ENCODE measurements around the gene LRRC37A.
"Not testable (repeated sequence)": the region's sequence is repeated elsewhere in the genome, so short reads cannot be mapped to it uniquely, and the experiment has no call there.

Gene LRRC37A

DNA sequence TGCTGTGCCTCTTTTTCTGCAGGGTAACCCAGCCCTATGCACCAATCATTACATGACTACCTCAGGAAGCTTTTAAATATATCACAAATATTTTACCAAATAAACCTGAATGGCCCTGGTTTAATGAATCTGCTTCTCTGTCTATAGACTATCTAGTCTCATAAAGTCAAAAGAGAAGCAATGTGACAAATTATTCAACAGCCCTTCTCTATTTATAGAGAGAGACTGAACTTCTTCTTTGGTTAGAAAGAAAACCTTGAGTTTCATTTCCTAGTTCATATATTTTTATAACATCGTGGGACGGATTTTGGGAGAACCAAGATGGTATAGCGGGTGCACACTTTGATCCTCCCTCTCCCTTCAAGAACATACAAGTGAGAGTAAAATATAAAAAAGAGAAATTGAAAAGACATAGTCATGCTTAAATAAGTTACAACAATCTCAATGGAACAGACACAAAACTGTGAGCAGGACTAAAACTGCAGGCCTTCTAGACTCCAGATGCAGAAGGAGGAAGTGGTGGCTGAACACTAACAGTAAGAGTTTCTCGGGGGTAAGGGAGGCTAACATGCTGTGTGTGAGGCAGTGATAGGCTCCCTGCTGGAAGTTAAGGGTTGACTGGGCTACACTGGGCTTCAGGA lies 3.9 kb upstream of the LRRC37A start:
- DNase-seq, result not testable (repeated sequence)

DNA sequence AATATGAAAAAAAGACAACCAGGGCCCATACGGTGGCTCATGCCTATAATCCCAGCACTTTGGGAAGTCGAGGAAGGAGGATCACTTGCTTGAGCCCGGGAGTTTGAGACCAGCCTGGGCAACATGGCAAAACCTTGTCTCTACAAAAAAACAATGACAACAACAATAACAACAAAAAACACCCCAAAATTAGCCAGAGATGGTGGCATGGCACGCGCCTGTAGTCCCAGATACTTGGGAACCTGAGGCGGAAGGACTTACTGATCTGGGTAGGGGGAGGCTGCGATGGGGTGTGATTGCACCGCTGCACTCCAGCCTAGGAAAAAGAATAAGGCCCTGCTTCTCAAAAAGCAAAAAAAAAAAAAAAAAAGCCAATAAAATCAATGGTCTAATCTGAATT lies 3.3 kb upstream of the LRRC37A start:
- not testable (repeated sequence) for DNase-seq

- DNase-seq, result not testable (repeated sequence)
Measured at GRCh38 chr17:46341220-46341619, 46.3 kb downstream of the LRRC37A start.

GRCh38 chr17:46342131-46342530 lies 47.2 kb downstream of the LRRC37A start:
- not testable (repeated sequence) for DNase-seq

- not testable (repeated sequence) for DNase-seq
Measured at GRCh38 chr17:46348345-46348744, 53.4 kb downstream of the LRRC37A start.

- not testable (repeated sequence) for DNase-seq
Measured at GRCh38 chr17:46349060-46349459, 54.1 kb downstream of the LRRC37A start.

DNA sequence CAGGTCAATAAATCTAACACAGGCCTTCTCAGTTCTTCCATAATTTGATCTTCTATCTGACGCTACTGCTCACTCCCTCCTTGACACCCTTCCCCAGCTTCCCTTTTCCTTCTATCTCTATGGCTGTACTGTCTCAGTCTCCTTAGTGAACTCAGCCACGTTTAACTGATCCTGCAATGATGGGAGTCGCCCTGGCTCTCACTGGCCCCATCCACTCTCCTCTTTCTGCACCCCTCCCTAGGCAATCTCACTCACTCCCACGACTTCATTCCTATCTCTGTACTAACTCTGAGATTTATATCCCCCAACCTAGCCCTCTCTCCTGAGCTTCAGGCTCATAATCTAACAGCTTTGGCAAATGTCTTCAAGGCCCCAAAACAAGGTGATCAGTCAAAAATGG lies 58.9 kb downstream of the LRRC37A start:
- not testable (repeated sequence) for DNase-seq

GRCh38 chr17:46361145-46361735 lies 66.3 kb downstream of the LRRC37A start:
- not testable (repeated sequence) for DNase-seq

DNA sequence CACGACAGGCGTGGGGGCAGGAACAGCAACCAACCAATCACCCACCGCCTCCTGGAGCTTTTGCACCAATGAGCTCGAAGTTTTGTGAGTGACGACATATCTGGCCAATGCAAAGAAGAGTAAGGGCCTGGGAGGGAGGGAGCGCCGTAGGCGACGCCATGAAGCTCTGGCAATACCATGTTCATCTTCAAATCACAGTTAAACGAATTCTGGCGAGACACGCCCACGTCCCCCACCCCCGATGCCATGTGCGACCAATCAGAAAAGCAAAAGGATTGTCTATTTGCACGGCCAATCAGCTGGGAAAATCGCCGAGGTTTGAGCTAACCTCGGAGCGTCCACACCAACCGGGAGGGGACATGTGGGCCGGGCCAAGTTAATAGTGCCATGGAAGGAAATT lies 66.8 kb downstream of the LRRC37A start, which contains the start of gene ARL17B:
ARL17B (minus strand) TSS at position 12 of the 400 bp plus-strand sequence. CDS start 3,369 bp downstream, outside the sequence.
- not testable (repeated sequence) for DNase-seq

DNA sequence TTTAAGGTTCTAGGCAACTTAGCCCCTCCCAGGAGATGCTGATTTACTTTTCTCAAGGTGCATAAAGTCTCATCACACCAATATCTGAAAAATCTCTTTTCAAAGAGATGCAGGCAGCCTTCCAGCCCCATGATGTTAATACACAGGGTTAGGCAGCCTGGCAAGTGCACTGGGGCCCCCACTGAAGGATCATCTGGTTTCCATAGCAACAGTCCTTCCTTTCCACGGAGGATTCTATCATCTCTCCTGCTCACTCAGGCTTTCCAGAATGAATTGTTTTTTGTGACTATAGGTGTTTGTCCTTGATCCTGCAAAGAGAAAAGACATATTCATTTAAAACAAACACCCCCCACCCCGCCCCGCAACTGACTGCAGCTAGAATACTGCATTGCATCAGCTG lies 72.6 kb downstream of the LRRC37A start:
- not testable (repeated sequence) for DNase-seq

GRCh38 chr17:46372236-46373229 lies 77.6 kb downstream of the LRRC37A start:
- DNase-seq, result not testable (repeated sequence)

GRCh38 chr17:46373418-46373817 lies 78.5 kb downstream of the LRRC37A start:
- not testable (repeated sequence) for DNase-seq

- not testable (repeated sequence) for DNase-seq
Measured at GRCh38 chr17:46383118-46383517, 88.2 kb downstream of the LRRC37A start.

DNA sequence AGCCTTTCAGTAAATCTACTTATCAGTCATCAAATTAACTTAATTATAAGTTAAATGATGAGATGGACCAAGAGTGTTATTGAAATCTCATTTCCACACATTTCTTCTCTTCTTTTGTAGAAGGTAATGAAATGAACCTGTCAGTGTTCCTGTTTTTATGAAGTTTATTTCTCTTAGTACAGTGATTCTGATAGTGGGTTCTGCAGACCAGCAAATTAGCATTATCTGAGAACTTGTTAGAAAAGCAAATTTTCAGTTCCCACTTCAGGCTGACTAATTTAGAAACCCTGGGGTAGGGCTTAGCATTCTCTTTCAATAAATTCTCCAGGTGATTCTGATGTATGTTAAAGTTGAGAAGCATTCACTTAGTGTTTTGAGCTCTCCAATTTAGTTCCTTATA lies 90.6 kb downstream of the LRRC37A start:
- DNase-seq, result not testable (repeated sequence)
